ENCODE data around the gene ITGA3.

Gene ITGA3

GRCh38 chr17:50076591-50077235 lies 20.8 kb downstream of the ITGA3 start:
- no peak for DNase-seq (ENCODE audit: low read depth)

GRCh38 chr17:50078430-50078829 lies 22.5 kb downstream of the ITGA3 start:
- TF ChIP-seq, protein P1, sequence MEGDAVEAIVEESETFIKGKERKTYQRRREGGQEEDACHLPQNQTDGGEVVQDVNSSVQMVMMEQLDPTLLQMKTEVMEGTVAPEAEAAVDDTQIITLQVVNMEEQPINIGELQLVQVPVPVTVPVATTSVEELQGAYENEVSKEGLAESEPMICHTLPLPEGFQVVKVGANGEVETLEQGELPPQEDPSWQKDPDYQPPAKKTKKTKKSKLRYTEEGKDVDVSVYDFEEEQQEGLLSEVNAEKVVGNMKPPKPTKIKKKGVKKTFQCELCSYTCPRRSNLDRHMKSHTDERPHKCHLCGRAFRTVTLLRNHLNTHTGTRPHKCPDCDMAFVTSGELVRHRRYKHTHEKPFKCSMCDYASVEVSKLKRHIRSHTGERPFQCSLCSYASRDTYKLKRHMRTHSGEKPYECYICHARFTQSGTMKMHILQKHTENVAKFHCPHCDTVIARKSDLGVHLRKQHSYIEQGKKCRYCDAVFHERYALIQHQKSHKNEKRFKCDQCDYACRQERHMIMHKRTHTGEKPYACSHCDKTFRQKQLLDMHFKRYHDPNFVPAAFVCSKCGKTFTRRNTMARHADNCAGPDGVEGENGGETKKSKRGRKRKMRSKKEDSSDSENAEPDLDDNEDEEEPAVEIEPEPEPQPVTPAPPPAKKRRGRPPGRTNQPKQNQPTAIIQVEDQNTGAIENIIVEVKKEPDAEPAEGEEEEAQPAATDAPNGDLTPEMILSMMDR (IDR thresholded peaks at IDR 0.05; ENCODE audit: control insufficient read depth, extremely low read depth, insufficient read depth), result no peak
- no peak overlapping the region for H3K4me3 ChIP-seq (ENCODE audit: low read depth, low read length)
- no peak for DNase-seq (ENCODE audit: low read depth)

More at GRCh38 chr17:50076591-50077235, 20.8 kb downstream of the ITGA3 start:
- no peak overlapping the region for H3K4me3 ChIP-seq (ENCODE audit: low read depth, low read length)
- TF ChIP-seq, protein P1 (IDR thresholded peaks at IDR 0.05; ENCODE audit: control insufficient read depth, extremely low read depth, insufficient read depth), result no peak

DNA sequence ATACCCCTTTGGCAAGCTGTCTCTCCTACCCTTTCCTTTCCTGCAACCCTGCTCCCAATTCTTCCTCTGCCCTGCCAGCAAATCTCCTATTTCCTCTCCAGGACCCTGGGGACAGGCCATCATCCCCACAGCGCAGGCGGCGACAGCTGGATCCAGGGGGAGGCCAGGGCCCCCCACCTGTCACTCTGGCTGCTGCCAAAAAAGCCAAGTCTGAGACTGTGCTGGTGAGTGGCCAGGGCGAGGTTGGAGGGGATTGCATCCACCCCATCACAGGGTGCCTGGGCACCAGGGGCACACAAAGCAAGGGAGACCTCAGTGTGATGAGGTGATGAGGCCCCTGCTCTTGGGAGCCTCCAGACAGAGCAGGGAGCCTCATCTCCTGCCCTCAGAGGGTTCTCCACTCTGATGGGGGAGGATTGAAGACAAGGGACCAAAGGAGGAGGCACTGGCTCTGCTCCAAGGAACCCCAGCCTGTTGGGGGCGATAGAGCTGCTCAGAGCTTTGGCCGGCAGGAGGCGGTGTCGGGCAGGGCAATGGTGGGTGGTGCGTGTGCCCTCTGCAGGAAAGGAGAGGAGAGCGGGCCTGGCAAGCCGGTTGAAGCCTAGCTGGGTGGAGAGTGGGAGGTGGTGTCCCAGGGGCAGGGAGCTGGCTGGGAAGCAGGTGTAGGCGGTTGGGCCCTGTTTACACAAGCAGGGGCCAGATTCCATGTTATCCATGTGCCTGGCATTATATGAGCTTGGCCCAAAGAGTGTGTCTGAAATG lies 23.6 kb downstream of the ITGA3 start:
- H3K4me3 ChIP-seq (ENCODE audit: low read depth, low read length), result no peak overlapping the region
- no peak for DNase-seq (ENCODE audit: low read depth)
- TF ChIP-seq, protein P1 (IDR thresholded peaks at IDR 0.05; ENCODE audit: control insufficient read depth, extremely low read depth, insufficient read depth), result peak; percentile 23; the same call in 1 of the 2 replicates

- no peak for DNase-seq (ENCODE audit: low read depth)
- H3K4me3 ChIP-seq (ENCODE audit: low read depth, low read length), result no peak overlapping the region
- TF ChIP-seq, protein P1 (IDR thresholded peaks at IDR 0.05; ENCODE audit: control insufficient read depth, extremely low read depth, insufficient read depth), result no peak
Observed at GRCh38 chr17:50080096-50080480, 24.2 kb downstream of the ITGA3 start.

- no peak overlapping the region for H3K4me3 ChIP-seq (ENCODE audit: low read depth, low read length)
- DNase-seq (ENCODE audit: low read depth), result no peak
- TF ChIP-seq, protein P1 (IDR thresholded peaks at IDR 0.05; ENCODE audit: control insufficient read depth, extremely low read depth, insufficient read depth), result no peak
Observed at GRCh38 chr17:50080827-50081226, 24.9 kb downstream of the ITGA3 start.

- DNase-seq (ENCODE audit: low read depth), result no peak
- no peak overlapping the region for H3K4me3 ChIP-seq (ENCODE audit: low read depth, low read length)
- TF ChIP-seq, protein P1 (IDR thresholded peaks at IDR 0.05; ENCODE audit: control insufficient read depth, extremely low read depth, insufficient read depth), result no peak
Observed at GRCh38 chr17:50081757-50082156, 25.8 kb downstream of the ITGA3 start.
